ENCODE data around the gene BAAT. TPM values are rescaled to one million over a fixed set of nuclear protein-coding genes. Genes with fewer than 3 reads are reported as not detected.

The BAAT gene
- total RNA-seq, 4 donors from 2014 or later = not detected

- no peaks in the 10 kb centered on the region for H3K27me3 ChIP-seq
- no peaks in the 10 kb centered on the region for H3K36me3 ChIP-seq
- H3K9me3 ChIP-seq = peaks cover 2 to 23% of the 10 kb centered on the region in 2 donors
- intact Hi-C loops (cut with DNase I; ENCODE audit: low total_unique reads) = no loop called here
- no peak overlapping the region for H3K4me3 ChIP-seq
- H3K4me1 ChIP-seq = no peaks in the 10 kb centered on the region
- no peak for DNase-seq
- TF ChIP-seq CTCF (IDR thresholded peaks at IDR 0.05) (no peak), POLR2A (IDR thresholded peaks at IDR 0.05) (no peak)
- H3K27ac ChIP-seq = no peak overlapping the region
These were observed 33.2 kb upstream of the BAAT start for GRCh38 chr9:101417977-101418376.

- TF ChIP-seq POLR2A (IDR thresholded peaks at IDR 0.05) = no peak
- Histone ChIP-seq H3K36me3 (no peaks in the 10 kb centered on the region), H3K4me3 (no peak overlapping the region), H3K9me3 (peaks cover 7 to 28% of the 10 kb centered on the region in 2 donors), H3K27ac (no peak overlapping the region), H3K27me3 (no peaks in the 10 kb centered on the region), H3K4me1 (no peaks in the 10 kb centered on the region)
- no peak for DNase-seq
- intact Hi-C loops (cut with DNase I; ENCODE audit: low total_unique reads) = no loop called here
These were observed 32.6 kb upstream of the BAAT start for GRCh38 chr9:101417389-101417788.

DNA sequence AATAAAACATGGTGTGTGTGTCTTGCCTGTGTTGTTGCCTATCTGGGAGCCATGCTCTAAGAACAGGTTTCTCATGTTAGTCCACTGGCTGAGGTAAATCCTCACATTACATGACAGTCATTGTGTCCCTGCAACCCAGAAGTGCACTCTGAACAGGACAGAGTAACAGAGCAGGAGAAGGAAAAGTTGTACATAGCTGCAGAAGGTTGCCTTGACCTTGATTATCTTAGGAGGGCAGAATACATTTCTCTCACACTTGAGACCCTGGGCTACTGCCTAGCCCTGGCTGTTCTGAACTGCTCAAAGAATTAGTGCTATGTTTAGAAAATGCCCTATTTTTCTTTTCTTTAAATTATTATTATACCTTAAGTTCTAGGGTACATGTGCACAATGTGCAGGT, 30.8 kb upstream of the BAAT start:
- Histone ChIP-seq H3K4me3 (no peak overlapping the region), H3K36me3 (no peaks in the 10 kb centered on the region), H3K4me1 (no peaks in the 10 kb centered on the region), H3K9me3 (peaks cover 7 to 44% of the 10 kb centered on the region in 2 donors), H3K27me3 (no peaks in the 10 kb centered on the region), H3K27ac (no peak overlapping the region)
- intact Hi-C loops (cut with DNase I; ENCODE audit: low total_unique reads) = no loop called here
- DNase-seq = no peak
- no peak for TF ChIP-seq CTCF (IDR thresholded peaks at IDR 0.05)
- no peak for TF ChIP-seq POLR2A (IDR thresholded peaks at IDR 0.05)

GRCh38 chr9:101414839-101415238, 30.0 kb upstream of the BAAT start:
- Histone ChIP-seq H3K4me3 (no peak overlapping the region), H3K4me1 (no peaks in the 10 kb centered on the region), H3K36me3 (no peaks in the 10 kb centered on the region), H3K9me3 (peaks cover 7 to 51% of the 10 kb centered on the region in 2 donors), H3K27ac (no peak overlapping the region), H3K27me3 (no peaks in the 10 kb centered on the region)
- no peak for DNase-seq
- TF ChIP-seq CTCF (IDR thresholded peaks at IDR 0.05) = no peak
- intact Hi-C loops (cut with DNase I; ENCODE audit: low total_unique reads) = no loop called here

GRCh38 chr9:101409079-101409477, 24.3 kb upstream of the BAAT start:
- intact Hi-C loops (cut with DNase I; ENCODE audit: low total_unique reads) = no loop called here
- Histone ChIP-seq H3K4me3 (no peak overlapping the region), H3K27ac (no peak overlapping the region), H3K4me1 (no peaks in the 10 kb centered on the region), H3K27me3 (no peaks in the 10 kb centered on the region), H3K9me3 (peaks cover 12 to 91% of the 10 kb centered on the region in 2 donors), H3K36me3 (no peaks in the 10 kb centered on the region)
- no peak for DNase-seq
- TF ChIP-seq CTCF (IDR thresholded peaks at IDR 0.05) = no peak

DNA sequence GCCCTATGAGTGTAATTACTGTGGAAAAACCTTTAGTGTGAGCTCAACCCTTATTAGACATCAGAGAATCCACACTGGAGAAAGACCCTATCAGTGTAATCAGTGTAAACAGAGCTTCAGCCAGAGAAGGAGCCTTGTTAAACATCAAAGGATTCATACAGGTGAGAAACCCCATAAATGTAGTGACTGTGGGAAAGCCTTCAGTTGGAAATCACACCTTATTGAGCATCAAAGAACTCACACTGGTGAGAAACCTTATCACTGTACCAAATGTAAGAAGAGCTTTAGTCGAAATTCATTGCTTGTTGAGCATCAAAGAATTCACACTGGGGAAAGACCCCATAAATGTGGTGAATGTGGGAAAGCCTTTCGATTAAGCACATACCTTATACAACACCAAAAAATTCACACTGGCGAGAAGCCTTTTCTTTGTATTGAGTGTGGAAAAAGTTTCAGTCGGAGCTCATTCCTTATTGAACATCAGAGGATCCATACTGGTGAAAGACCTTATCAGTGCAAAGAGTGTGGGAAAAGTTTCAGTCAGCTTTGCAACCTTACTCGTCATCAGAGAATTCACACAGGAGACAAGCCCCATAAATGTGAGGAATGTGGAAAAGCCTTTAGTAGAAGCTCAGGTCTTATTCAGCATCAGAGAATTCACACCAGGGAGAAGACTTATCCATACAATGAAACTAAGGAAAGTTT, 23.7 kb upstream of the BAAT start:
- intact Hi-C loops (cut with DNase I; ENCODE audit: low total_unique reads) = no loop called here
- Histone ChIP-seq H3K4me1 (no peaks in the 10 kb centered on the region), H3K27ac (no peak overlapping the region), H3K9me3 (peaks cover 12 to 95% of the 10 kb centered on the region in 2 donors), H3K4me3 (no peak overlapping the region), H3K36me3 (no peaks in the 10 kb centered on the region), H3K27me3 (no peaks in the 10 kb centered on the region)
- TF ChIP-seq CTCF (IDR thresholded peaks at IDR 0.05) (no peak), POLR2A (IDR thresholded peaks at IDR 0.05) (no peak)
- DNase-seq = no peak
